HepG2 (cell line): ENCODE results near the gene SIGLECL1. TPM values are rescaled to one million over a fixed set of nuclear protein-coding genes. Genes with fewer than 3 reads are reported as not detected.

Experiments
- ATAC-seq: fragments of 200-7000 bp; cut with Tn5 transposase; 3 replicates; pipeline ENCODE4 v1.9.1; 2020; ENCODE audit warnings: mild to moderate bottlenecking, moderate library complexity
- BruUV-seq: library from RNA; stranded (reverse); fragments of 400-500 nt; replicated peaks from 2 replicates; lab custom pipeline; 2021; lab: Mats Ljungman, UMichigan
- CTCF ChIA-PET: fragments of 300-600 bp; formaldehyde crosslinking; extraction: SDS; loops from one replicate; lab custom pipeline; 2021; ENCODE audit warnings: low total read pairs, inconsistent platforms, low intra/inter-chr PET ratio; lab: Yijun Ruan, JAX
- POLR2A ChIA-PET: fragments of 350-600 bp; sonication (Branson Sonifier 250); formaldehyde crosslinking; loops from one replicate; lab custom pipeline; 2020; ENCODE audit warnings: antibody characterized with exemption, inconsistent platforms; lab: Yijun Ruan, JAX
- DNase-seq: peaks from one replicate; pipeline ENCODE4 v3.0.0-alpha.2; 2015; ENCODE audit warnings: low spot score
- FAIRE-seq: peaks from 3 replicates; lab custom pipeline; 2011; peaks lifted over from hg19 to GRCh38; lab: Jason Lieb, UNC
- H2AFZ ChIP-seq: one replicate; pipeline ENCODE4 v1.6.1; 2011; ENCODE audit warnings: low read length, inconsistent platforms
- H3K27ac ChIP-seq: fragments of 300-600 bp; 3 replicates; pipeline ENCODE4 v1.8.0; 2011; ENCODE audit warnings: mixed run types, mild to moderate bottlenecking, mixed read lengths, low read length, inconsistent platforms; ENCODE audit not compliant: insufficient read depth; ENCODE audit errors: extremely low read length
- H3K27me3 ChIP-seq, 2 experiments: fragments of 200-600 bp in 1 of 2; 2 replicates in 1 of 2; 3 replicates in 1 of 2; pipeline versions ENCODE4 v1.6.0 to v1.8.0; 2011; ENCODE audit warnings: low read length in 2 of 2, mild to moderate bottlenecking in 2 of 2, moderate library complexity in 2 of 2, inconsistent platforms in 1 of 2; ENCODE audit not compliant: insufficient read depth in 2 of 2, control insufficient read depth in 1 of 2
- H3K36me3 ChIP-seq, 2 experiments: fragments of 200-600 bp in 1 of 2; replicated peaks in 1 of 2; 2 replicates in 1 of 2; 3 replicates in 1 of 2; pipeline versions ENCODE4 v1.5.1 to v1.8.0; 2011; ENCODE audit warnings: low read length in 2 of 2, inconsistent platforms in 1 of 2; ENCODE audit not compliant: insufficient read depth in 2 of 2, control insufficient read depth in 1 of 2
- H3K4me1 ChIP-seq: 2 replicates; pipeline ENCODE4 v1.5.1; 2012; ENCODE audit warnings: low read length, inconsistent platforms; ENCODE audit not compliant: insufficient read depth
- H3K4me2 ChIP-seq: 2 replicates; pipeline ENCODE4 v1.6.0; 2011; ENCODE audit warnings: low read depth, low read length, inconsistent platforms
- H3K4me3 ChIP-seq, 3 experiments: fragments of 200-600 bp in 1 of 3; sonication (generic), shearing (Covaris generic) in 1 of 3; replicated peaks in 1 of 3; 2 replicates each; pipeline ENCODE4 v1.5.1; 2011 to 2016; ENCODE audit warnings: low read length in 3 of 3, inconsistent platforms in 2 of 3, low read depth in 2 of 3, mild to moderate bottlenecking in 2 of 3, control low read depth in 1 of 3, mixed read lengths in 1 of 3; ENCODE audit not compliant: insufficient read depth in 1 of 3
- H3K79me2 ChIP-seq: one replicate; pipeline ENCODE4 v1.6.1; 2011; ENCODE audit warnings: low read length, inconsistent platforms; ENCODE audit not compliant: insufficient read depth
- H3K9ac ChIP-seq: 2 replicates; pipeline ENCODE4 v1.6.0; 2011; ENCODE audit warnings: mild to moderate bottlenecking, low read depth, low read length, inconsistent platforms; ENCODE audit not compliant: insufficient read depth
- H3K9me3 ChIP-seq: 2 replicates; pipeline ENCODE4 v1.5.1; 2012; ENCODE audit warnings: mild to moderate bottlenecking, low read length
- H4K20me1 ChIP-seq: 2 replicates; pipeline ENCODE4 v1.6.0; 2011; ENCODE audit warnings: inconsistent platforms, mild to moderate bottlenecking, low read length, moderate library complexity; ENCODE audit not compliant: insufficient read depth
- FOXP1 ChIP-seq, 2 experiments: fragments of 450-650 bp in 1 of 2; IDR thresholded peaks; 2 replicates each; pipeline ENCODE4 v1.6.1; 2017 to 2018; ENCODE audit warnings: antibody characterized with exemption in 1 of 2
- MAFK ChIP-seq, 2 experiments: IDR thresholded peaks in 1 of 2; conservative IDR thresholded peaks in 1 of 2; 2 replicates each; pipeline ENCODE4 v1.6.1; 2011; ENCODE audit warnings: improper control_type of control experiment in 2 of 2, low read length in 2 of 2
- POLR2A ChIP-seq, 2 experiments: IDR thresholded peaks; 2 replicates each; pipeline ENCODE4 v1.6.1; 2011; ENCODE audit warnings: low read depth in 2 of 2, low read length in 2 of 2, mild to moderate bottlenecking in 1 of 2, moderate library complexity in 1 of 2; ENCODE audit not compliant: insufficient read depth in 1 of 2
- SOX13 ChIP-seq, 3 experiments: fragments of 450-650 bp in 1 of 3; sonication (generic) in 1 of 3; formaldehyde crosslinking in 1 of 3; IDR thresholded peaks in 2 of 3; conservative IDR thresholded peaks in 1 of 3; 2 replicates each; pipeline versions ENCODE4 v1.5.0 to v1.6.1; 2016 to 2020; ENCODE audit warnings: antibody characterized with exemption in 1 of 3, mild to moderate bottlenecking in 1 of 3, missing compliant biosample characterization in 1 of 3, missing genetic modification reagents in 1 of 3, moderate library complexity in 1 of 3
- ZBTB42 ChIP-seq: sonication (generic); formaldehyde crosslinking; IDR thresholded peaks from 2 replicates; pipeline ENCODE4 v1.5.0; 2020; ENCODE audit warnings: mild to moderate bottlenecking, missing genetic modification reagents
- ZNF251 ChIP-seq: sonication (generic); formaldehyde crosslinking; IDR thresholded peaks from 2 replicates; pipeline ENCODE4 v1.9.0; 2021; ENCODE audit warnings: mild to moderate bottlenecking, missing genetic modification reagents
- ZNF44 ChIP-seq: sonication (generic); formaldehyde crosslinking; IDR thresholded peaks from 2 replicates; pipeline ENCODE4 v1.5.1; 2020; ENCODE audit warnings: mild to moderate bottlenecking, missing genetic modification reagents
- ZNF768 ChIP-seq: sonication (generic); formaldehyde crosslinking; IDR thresholded peaks from 2 replicates; pipeline ENCODE4 v1.4.0; 2020; ENCODE audit warnings: missing genetic modification reagents
- WGBS: methylation state at CpG from one replicate; pipeline ENCODE4 v1.1.6; 2017; ENCODE audit warnings: low lambda C conversion rate; 5-methylcytosine and 5-hydroxymethylcytosine counted together
- in situ Hi-C: cut with HindIII; loops from 2 replicates; pipeline ENCODE4 v1.10.0; 2017; ENCODE audit warnings: low pct_unique_long_range_greater_than_20kb; ENCODE audit not compliant: extremely low pct_ligation_motif_present
- intact Hi-C: fragments of 100-400 bp; cut with micrococcal nuclease; formaldehyde crosslinking; loops from one replicate; pipeline ENCODE4 v1.10.0; 2022; ENCODE audit not compliant: unreplicated experiment
- polyA plus RNA-seq, 8 experiments: library from polyadenylated mRNA; depleted of rRNA in 3 of 8; stranded (reverse) in 7 of 8; unstranded in 1 of 8; fragments of >200 nt; fragmentation: Illumina TruSeq in 4 of 8; extraction: Trizol in 4 of 8; gene quantifications; 2 replicates each; pipeline versions ENCODE4 v1.2.1 to v1.2.3, GENCODE V29; 2011 to 2016; ENCODE audit warnings: low read depth in 4 of 8, missing spikeins in 1 of 8, mixed read lengths in 1 of 8; ENCODE audit not compliant: insufficient read depth in 1 of 8
- total RNA-seq, 5 experiments: library from RNA; depleted of rRNA; stranded (reverse); fragments of >200 nt; fragmentation: Illumina TruSeq; extraction: Trizol; gene quantifications; 2 replicates each; pipeline ENCODE4 v1.2.3, GENCODE V29; 2016; ENCODE audit warnings: low read depth in 1 of 5

Gene SIGLECL1
- total and polyA plus RNA-seq, 2 of the 13 experiments (the other 11 are each of a cell fraction or from before 2014, with no cell fraction given), result not detected

- no peaks in the 10 kb centered on the region for H3K9me3 ChIP-seq
- intact Hi-C loops (no loop called here), in situ Hi-C loops (no loop called here)
- H3K9ac ChIP-seq, result no peak overlapping the region
- ATAC-seq (no peak), DNase-seq (no peak), FAIRE-seq (no peak)
- 8% methylated on average over 6 of the region's 6 CpGs for WGBS
- TF ChIP-seq ZNF768, result peak; percentile 61; the same call in 1 of the 2 replicates
- TF ChIP-seq ZNF251 (CRISPR knock-in tag), result no peak
- no peaks in the 10 kb centered on the region for H3K79me2 ChIP-seq
- ChIA-PET CTCF (no interaction called here), POLR2A (no interaction called here)
- H3K27ac ChIP-seq, result no peak overlapping the region
- no TSS peak for BruUV-seq
- H3K36me3 ChIP-seq, result no peaks in the 10 kb centered on the region
- peaks cover 8% of the 10 kb centered on the region; the same call in 1 of the 2 replicates for H3K4me1 ChIP-seq
- peaks cover 2 to 16% of the 10 kb centered on the region in 2 experiments; a peak in 4 of 5 replicates for H3K27me3 ChIP-seq
- H3K4me2 ChIP-seq, result no peak overlapping the region
- no peaks in the 10 kb centered on the region for H4K20me1 ChIP-seq
- no peak overlapping the region for H2AFZ ChIP-seq
- H3K4me3 ChIP-seq, result no peak overlapping the region
Observed at GRCh38 chr19:51272183-51272810, 21.4 kb downstream of the SIGLECL1 start.

GRCh38 chr19:51274049-51274770 is 23.3 kb downstream of the SIGLECL1 start:
- no peak overlapping the region for H3K27ac ChIP-seq
- intact Hi-C loops (no loop called here), in situ Hi-C loops (no loop called here)
- WGBS, result 3% methylated on average over 7 of the region's 8 CpGs
- peaks cover 2 to 16% of the 10 kb centered on the region in 2 experiments; a peak in 4 of 5 replicates for H3K27me3 ChIP-seq
- ChIA-PET POLR2A (no interaction called here), CTCF (no interaction called here)
- H3K4me2 ChIP-seq, result no peak overlapping the region
- FAIRE-seq (no peak), ATAC-seq (no peak), DNase-seq (no peak)
- H4K20me1 ChIP-seq, result no peaks in the 10 kb centered on the region
- no peak overlapping the region for H2AFZ ChIP-seq
- no peak overlapping the region for H3K4me3 ChIP-seq
- no peaks in the 10 kb centered on the region for H3K9me3 ChIP-seq
- H3K9ac ChIP-seq, result no peak overlapping the region
- peaks cover 8% of the 10 kb centered on the region; the same call in 1 of the 2 replicates for H3K4me1 ChIP-seq
- no peaks in the 10 kb centered on the region for H3K79me2 ChIP-seq
- TF ChIP-seq MAFK (conservative IDR thresholded peaks at IDR 0.05 in 1 of 2, IDR thresholded peaks at IDR 0.05 in 1 of 2; ENCODE audit: low read length in 2 of 2) (peak; percentile 45 to 58; a peak in 2 of 4 replicates), POLR2A (IDR thresholded peaks at IDR 0.05; ENCODE audit: insufficient read depth in 1 of 2, low read depth in 2 of 2, low read length in 2 of 2) (no peak), FOXP1 (IDR thresholded peaks at IDR 0.05) (no peak), FOXP1 (CRISPR knock-in tag; IDR thresholded peaks at IDR 0.05) (no peak), ZNF44 (no peak), SOX13 (IDR thresholded peaks at IDR 0.05) (no peak), SOX13 (CRISPR knock-in tag; conservative IDR thresholded peaks at IDR 0.05 in 1 of 2, IDR thresholded peaks at IDR 0.05 in 1 of 2) (no peak), ZBTB42 (CRISPR knock-in tag) (no peak)
- BruUV-seq, result no TSS peak
- H3K36me3 ChIP-seq, result no peaks in the 10 kb centered on the region
